Measurements from ENCODE around the gene TTC27.
"Not testable (repeated sequence)": the region's sequence is repeated elsewhere in the genome, so short reads cannot be mapped to it uniquely, and the experiment has no call there.

The TTC27 gene

DNA sequence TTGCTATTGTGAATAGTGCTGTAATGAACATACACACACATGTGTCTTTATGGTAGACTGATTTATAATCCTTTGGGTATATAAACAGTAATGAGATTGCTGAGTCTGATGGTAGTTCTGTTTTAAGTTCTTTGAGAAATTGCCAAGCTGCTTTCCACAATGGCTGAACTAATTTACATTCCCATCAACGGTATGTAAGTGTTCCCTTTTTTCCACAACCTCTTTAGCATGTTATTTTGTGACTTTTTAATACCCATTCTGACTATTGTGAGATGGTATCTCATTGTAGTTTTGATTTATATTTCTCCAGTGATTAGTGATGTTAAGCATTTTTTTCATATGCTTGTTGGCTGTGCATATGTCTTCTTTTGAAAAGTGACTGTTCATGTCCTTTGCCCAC, 86.7 kb downstream of the TTC27 start:
- in situ Hi-C loops (cut with MboI; ENCODE audit: low pct_unique_long_range_greater_than_20kb, low sequenced_read_pairs) = no loop called here

DNA sequence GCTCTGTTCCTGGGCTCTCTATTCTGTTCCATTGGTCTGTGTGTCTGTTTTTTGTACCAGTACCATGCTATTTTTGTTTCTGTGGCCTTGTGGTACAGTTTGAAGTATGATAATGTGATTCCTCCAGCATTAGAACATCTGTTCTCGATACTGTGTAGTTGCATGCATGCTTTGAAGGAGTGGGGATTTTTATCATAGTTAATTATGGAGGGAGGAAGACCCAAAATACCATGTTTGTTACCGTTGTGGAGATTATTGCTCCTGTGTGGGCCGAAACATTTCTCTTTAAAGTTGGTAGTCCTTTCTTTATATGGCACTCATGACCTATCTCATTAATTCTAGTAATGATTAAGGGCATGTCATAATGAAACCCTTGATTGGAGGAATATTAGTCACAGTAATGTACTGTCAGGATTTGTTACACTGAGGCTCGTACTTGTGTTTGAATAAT, 87.6 kb downstream of the TTC27 start:
- DNase-seq = no peak
- in situ Hi-C loops (cut with MboI; ENCODE audit: low pct_unique_long_range_greater_than_20kb, low sequenced_read_pairs) = no loop called here

More for the DNA sequence above, 86.7 kb downstream of the TTC27 start:
- DNase-seq = no peak

DNA sequence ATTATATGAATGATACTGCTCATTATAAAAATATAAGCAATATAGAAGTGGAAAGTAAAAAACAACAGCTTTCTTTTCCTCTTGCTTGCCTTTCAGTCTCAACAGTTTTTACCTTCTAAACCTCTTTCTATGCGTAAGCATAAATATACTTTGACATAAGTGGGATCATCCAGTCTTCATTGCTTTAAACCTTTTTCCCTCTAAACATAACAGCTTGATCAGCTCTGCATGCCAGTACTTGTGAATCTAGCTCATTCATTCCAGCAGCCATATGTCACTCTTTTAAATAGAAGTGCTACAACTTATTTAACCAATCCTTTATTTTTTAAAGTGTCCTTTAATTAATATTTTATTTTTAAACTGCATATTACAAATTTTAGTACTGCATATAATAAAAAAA, 88.1 kb downstream of the TTC27 start:
- DNase-seq = no peak
- in situ Hi-C loops (cut with MboI; ENCODE audit: low pct_unique_long_range_greater_than_20kb, low sequenced_read_pairs) = no loop called here

DNA sequence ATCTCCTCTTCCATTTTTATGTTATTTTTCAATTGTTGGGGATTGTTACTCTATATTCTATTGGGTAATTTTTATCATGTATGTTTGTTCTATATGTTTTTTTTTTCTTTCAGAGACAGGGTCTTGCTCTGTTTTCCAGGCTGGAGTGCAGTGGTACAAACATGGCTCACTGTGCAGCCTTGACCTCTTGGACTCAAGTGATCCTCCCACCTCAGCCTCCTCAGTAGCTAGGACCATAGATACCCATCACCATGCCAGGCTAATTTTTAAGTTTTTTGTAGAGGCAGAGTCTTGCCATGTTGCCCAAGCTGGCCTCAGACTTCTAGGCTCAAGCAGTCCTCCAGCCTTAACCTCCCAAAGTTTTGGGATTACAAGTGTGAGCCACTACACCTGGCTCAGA, 88.7 kb downstream of the TTC27 start:
- in situ Hi-C loops (cut with MboI; ENCODE audit: low pct_unique_long_range_greater_than_20kb, low sequenced_read_pairs) = no loop called here
- DNase-seq = no peak

DNA sequence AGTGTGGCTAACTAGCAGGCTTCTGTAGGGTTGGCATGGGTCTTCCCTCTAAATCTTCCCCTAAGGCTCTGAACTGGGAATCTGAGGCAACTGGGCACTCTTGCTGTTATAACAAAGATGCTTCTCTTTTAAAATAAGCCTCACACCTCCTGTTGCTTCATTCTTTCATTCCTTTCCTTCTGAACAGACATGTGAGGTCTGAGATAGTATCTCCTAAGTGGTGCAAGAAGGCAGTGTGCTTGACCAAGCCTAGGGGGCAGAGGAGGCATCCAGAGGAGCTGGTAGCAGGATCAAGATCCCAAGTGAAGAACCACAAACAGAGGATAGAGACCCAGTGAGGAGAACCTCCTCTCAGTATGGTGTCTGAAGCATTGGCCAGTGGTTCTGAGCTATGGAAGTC, 90.9 kb downstream of the TTC27 start:
- in situ Hi-C loops (cut with MboI; ENCODE audit: low pct_unique_long_range_greater_than_20kb, low sequenced_read_pairs) = no loop called here
- DNase-seq = no peak

DNA sequence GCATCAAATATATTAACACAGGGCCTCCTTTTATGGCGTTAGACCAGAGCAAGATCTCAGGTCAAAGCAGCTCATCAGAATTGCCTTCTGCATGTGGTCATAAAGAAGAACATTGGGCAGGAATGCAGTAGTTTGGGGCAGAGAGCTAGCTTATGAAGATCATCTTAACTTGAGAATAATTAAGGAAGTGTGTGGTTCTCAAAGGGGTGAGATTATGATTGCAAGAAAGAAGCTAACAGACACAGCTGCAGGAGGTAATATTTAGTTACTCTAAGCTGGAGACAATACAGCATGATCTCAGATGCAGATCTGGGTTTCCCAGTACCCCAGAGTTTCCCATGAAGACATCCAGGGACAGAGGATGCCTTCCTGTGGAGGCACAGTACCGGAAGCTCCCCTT, 91.6 kb downstream of the TTC27 start:
- in situ Hi-C loops (cut with MboI; ENCODE audit: low pct_unique_long_range_greater_than_20kb, low sequenced_read_pairs) = no loop called here
- no peak for DNase-seq

DNA sequence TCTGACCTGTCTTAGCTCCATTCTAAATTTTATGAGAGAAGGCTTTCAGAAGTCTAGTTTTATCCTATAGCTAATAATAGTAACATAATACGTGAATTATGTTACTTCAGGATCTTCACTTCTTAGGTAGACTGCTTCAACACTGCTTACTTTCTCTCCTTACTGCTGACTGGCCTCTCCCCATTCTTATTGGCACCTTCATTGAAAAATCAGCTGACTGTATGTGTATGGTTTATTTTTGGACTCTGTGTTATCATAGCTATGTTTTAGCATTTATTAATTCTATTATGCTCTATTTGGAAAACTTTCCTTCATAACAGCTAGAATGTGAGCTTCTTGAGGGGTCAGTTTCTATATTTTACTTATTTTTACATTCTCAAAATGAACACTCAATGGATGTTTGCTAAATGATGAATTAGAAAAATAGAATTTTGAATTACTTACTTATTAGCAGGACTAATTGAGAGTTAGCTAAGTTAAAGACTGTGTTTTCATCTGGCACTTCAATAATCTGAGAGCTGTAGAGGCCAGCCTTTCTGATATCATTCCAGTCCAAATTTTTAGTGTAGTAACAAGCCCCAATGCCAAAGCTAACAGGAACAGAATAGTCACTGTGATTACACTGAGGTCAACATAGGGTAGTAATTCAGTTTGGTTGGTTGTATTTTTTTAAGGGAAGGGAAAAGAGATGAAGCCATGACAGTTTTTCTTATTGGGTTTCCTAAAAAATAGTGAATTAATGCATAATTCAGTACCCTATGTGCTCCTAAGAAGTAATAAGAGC, 92.3 kb downstream of the TTC27 start:
- DNase-seq = no peak
- in situ Hi-C loops (cut with MboI; ENCODE audit: low pct_unique_long_range_greater_than_20kb, low sequenced_read_pairs) = no loop called here

DNA sequence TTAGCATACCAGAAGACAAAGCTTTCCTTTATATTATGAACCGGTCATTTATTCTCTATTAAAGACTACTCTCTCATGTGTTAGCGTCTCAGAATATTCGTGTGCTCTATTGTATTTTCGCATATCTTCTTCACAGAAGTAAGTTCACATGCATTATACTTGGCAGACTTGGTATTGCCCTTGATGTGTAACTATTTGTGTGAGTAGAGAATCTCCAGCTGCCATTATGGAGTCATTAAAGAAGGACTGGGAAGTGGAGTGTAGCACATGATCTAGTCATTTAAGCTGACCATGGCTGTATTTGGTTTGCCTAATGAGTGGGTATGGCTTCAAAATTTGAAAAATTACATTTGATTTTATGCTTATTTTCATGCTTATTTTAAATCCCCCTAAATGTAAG, 92.9 kb downstream of the TTC27 start:
- no peak for DNase-seq
- in situ Hi-C loops (cut with MboI; ENCODE audit: low pct_unique_long_range_greater_than_20kb, low sequenced_read_pairs) = no loop called here

DNA sequence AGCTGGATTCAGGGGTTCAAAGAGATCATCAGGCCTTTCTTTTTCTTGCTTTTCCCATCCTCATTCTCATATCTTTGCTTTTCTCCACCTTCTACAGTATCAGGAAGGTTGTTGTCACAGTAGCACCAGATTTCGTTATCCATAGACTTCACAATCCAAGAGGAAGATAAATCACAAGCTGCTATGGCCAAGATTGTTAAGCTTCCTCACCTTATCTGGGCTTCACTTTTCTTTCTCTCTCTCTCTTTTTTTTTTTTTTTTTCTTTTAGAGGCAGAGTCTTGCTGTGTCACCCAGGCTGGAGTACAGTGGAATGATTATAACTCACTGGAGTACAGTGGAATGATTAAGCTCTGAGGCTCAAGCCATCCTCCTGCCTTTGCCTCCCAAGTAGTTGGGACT, 93.5 kb downstream of the TTC27 start:
- DNase-seq = no peak
- in situ Hi-C loops (cut with MboI; ENCODE audit: low pct_unique_long_range_greater_than_20kb, low sequenced_read_pairs) = no loop called here

DNA sequence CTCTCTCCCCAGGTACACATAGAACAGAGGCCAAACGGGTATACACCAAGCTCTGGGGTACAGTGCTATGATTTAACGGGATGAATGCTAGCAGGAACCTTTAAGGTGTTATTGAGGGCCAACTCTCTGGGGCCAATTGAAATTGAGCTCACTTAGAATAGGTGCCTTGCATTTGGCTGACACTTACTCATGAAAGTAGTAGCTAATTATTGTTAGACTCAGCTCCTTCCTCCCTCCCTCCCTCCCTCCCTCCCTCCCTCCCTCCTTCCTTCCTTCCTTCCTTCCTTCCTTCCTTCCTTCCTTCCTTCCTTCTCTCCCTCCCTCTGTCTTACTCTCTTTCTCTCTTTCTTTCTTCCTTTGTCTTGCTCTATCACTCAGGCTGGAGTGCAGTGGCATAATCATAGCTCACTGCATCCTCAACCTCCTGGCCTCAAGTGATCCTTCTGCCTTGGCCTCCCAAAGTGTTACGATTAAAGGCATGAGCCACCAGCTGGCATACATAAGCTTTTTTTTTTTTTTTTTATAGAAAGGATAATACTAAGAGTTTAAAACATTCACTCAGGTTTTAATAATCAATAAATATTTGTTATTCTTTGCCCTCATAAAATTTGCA, 95.7 kb downstream of the TTC27 start:
- no peak for DNase-seq
- in situ Hi-C loops (cut with MboI; ENCODE audit: low pct_unique_long_range_greater_than_20kb, low sequenced_read_pairs) = no loop called here

DNA sequence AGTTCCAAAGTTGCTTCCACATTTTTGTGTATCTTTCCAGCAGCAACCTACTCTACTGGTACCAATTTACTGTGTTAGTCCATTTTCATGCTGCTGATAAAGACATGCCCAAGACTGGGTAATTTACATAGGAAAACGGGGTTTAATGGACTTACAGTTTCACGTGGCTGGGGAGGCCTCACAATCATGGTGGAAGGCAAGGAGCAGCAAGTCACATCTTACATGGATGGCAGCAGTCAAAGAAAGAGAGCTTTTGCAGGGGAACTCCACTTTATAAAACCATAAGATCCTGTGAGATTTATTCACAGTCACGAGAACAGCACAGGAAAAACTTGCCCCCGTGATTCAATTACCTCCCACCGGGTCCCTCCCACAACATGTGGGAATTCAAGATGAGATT, 98.8 kb downstream of the TTC27 start:
- in situ Hi-C loops (cut with MboI; ENCODE audit: low pct_unique_long_range_greater_than_20kb, low sequenced_read_pairs) = not testable (repeated sequence)

DNA sequence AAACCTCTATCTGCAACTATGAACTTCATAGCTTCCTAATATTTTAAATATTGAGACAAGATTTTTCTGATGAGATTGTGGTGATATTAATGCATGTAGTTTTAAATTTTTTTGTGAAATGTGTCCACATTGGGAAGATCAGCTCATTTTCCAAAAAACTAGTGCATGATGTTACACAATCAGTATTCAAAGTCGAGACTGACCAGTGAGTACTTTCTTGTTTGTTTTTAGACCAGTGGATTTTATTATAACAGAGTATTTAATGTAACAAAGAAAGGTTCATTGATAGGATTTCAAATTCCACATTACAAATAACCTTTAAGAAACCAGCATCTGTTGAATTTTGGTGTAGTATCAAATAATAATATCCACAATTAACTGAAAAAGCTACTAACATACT, 99.3 kb downstream of the TTC27 start:
- in situ Hi-C loops (cut with MboI; ENCODE audit: low pct_unique_long_range_greater_than_20kb, low sequenced_read_pairs) = no loop called here
- DNase-seq = no peak

More for the DNA sequence above, 98.8 kb downstream of the TTC27 start:
- DNase-seq = not testable (repeated sequence)

DNA sequence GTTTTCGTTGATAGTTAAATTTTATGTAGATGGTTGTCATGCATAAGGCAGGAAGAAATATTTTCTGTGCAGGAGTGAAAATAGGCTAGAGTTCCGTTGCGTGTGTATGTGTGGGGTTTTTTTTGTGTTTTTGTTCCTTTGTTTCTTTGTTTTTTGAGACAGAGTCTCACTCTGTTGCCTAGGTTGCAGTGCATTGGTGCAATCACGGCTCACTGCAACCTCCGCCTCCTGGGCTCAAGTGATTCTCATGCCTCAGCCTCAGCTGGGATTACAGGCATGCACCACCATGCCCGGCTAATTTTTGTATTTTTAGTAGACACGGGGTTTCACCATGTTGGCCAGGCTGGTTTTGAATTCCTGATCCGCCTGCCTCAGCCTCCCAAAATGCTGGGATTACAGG, 103.1 kb downstream of the TTC27 start:
- DNase-seq; in situ Hi-C loops (cut with MboI; ENCODE audit: low pct_unique_long_range_greater_than_20kb, low sequenced_read_pairs): not testable (repeated sequence)

DNA sequence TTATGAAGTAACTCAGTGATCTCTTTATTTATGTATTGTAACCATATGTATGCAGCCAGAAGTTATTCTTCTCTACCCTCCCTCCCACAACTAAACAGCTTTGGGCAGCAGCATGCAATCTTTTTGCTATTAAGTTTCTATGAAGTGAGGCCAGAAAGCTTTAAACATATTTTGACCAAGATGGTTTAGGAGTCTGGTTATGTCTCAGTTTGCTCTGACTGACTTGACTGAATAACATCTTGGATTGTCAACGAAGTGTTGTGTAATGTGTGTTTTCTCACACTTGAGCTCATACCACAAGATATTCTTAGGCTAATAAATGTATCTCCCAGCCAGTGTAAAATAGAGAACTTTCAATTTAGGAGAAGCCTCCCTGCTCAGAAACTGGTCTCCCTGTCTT, 104.3 kb downstream of the TTC27 start:
- DNase-seq = no peak

DNA sequence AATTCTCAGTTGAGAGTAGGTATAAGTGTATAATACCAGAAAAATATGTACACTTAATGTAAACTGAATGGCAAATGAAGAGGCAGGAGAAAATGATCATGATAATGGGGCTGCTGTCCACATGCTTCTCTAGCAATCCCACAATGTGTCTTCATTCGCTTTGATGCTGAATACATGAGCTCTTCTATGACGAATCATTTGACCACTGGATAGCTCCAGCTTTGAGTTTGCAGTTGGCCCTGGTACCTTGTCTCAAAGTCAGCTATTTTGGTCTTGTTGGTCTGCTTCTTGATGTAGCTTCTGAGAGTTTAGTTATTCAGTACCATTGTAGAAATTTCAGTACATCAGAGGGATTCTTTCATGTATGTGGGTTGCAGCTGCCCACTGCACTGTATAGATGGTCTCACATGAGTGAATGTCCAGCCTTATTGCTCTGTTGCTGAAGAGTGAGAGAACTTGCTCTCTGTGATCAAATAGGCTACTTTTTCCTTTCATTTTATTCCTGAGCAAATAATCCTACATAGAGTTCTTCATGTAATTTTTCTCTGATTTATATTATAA, 105.1 kb downstream of the TTC27 start:
- no peak for DNase-seq
- in situ Hi-C loops (cut with MboI; ENCODE audit: low pct_unique_long_range_greater_than_20kb, low sequenced_read_pairs) = no loop called here

More for the DNA sequence above, 104.3 kb downstream of the TTC27 start:
- in situ Hi-C loops (cut with MboI; ENCODE audit: low pct_unique_long_range_greater_than_20kb, low sequenced_read_pairs) = no loop called here

DNA sequence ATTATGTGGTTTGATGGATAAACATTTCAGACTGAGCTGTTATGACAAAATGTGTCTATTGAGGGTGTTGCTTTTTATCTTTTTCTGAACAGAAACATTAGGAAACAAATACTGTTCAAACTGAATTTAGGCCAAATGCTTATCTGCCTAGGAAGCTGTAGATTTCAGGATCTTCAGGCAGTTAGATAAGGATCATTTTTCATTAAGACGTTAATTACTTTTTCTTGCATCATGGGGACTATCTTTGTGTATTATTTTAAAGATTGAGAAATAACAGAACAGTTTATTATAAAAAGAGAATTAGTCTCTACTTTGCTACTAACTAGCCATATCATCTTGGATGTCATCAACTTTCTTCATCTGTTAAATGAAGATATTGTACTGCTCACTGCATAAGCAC, 107.5 kb downstream of the TTC27 start:
- no peak for DNase-seq
- in situ Hi-C loops (cut with MboI; ENCODE audit: low pct_unique_long_range_greater_than_20kb, low sequenced_read_pairs) = no loop called here

DNA sequence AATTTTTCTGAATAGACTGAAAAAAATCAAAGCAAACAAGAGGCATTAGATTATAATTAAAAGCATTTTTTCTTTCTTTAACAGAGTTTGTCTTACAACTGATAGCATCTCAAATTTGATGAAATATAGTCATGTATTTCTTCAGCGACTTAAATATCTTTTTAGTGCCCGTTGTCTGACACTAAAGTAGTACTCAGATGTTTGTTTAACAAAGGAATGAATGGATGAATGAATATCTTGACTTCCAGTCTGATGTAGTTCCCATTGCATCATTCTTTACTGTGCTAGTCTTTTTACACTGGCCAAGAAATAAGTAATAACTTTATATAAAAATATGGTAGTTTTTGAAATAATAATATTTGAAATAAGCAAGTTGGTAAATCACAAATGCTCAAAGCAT, 111.1 kb downstream of the TTC27 start:
- no peak for DNase-seq
- in situ Hi-C loops (cut with MboI; ENCODE audit: low pct_unique_long_range_greater_than_20kb, low sequenced_read_pairs) = no loop called here

DNA sequence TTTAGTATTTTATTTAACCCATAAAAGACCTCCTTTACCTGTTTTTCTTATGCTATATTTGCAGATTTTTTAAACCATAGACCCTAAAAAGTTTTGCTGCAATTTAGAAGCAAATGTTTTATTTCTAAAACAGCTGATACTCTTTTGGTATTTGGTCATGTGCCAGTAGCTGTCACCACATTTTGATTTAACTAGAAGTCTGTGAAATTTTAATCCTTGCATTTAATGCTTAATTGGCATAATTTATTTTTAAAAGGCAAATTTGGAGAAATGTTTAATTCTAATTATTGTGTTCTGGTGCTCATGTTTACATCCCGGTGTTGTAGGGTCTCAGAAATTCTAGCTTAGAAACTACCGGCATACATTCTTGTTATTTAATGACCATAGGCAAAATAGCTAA, 111.8 kb downstream of the TTC27 start:
- DNase-seq = no peak
- in situ Hi-C loops (cut with MboI; ENCODE audit: low pct_unique_long_range_greater_than_20kb, low sequenced_read_pairs) = no loop called here

DNA sequence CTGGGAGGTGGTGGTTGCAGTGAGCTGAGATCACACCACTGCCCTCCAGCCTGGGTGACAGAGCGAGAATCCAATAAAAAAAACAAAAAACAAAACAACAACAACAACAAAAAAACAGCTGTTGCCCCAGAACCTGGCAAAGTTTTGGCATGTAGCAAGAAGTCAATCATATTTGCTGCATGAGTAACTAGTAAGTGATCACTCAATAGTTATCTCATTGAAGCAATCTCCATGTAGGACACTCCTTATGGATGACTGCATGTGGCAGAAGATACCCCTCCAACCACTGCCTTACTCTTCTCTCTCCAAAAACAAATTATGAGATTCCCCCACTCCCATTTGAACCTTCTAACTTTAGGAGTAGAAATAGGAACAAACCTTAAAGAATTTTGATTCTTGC, 113.7 kb downstream of the TTC27 start:
- DNase-seq = no peak
- in situ Hi-C loops (cut with MboI; ENCODE audit: low pct_unique_long_range_greater_than_20kb, low sequenced_read_pairs) = no loop called here

DNA sequence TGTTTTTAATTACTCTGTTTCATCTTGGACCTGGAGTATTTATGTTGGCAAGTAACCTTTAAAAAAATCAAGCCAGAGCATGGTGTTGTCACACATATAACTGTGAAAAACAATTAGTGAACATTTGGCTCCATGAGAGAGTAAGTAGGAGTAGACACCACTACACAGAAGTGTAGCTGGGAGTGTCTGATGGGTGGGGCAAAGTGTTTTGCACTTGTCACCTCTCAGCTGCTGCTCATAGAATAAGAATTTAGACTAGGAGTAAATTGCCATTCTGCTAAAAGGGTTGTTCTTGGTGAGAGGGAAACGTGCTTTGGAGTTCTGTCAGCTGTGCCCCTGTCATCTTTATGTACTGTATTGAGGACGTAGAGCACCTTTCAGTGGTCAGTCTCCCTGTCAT, 114.5 kb downstream of the TTC27 start:
- in situ Hi-C loops (cut with MboI; ENCODE audit: low pct_unique_long_range_greater_than_20kb, low sequenced_read_pairs) = no loop called here
- no peak for DNase-seq

Measured in KBM-7 (cell line).